Measurements from ENCODE around the gene KIF21A. TPM values are rescaled to one million over a fixed set of nuclear protein-coding genes. Genes with fewer than 3 reads are reported as not detected.

Gene KIF21A
- total RNA-seq, 1 donor from 2014 or later, result 12.2 TPM

DNA sequence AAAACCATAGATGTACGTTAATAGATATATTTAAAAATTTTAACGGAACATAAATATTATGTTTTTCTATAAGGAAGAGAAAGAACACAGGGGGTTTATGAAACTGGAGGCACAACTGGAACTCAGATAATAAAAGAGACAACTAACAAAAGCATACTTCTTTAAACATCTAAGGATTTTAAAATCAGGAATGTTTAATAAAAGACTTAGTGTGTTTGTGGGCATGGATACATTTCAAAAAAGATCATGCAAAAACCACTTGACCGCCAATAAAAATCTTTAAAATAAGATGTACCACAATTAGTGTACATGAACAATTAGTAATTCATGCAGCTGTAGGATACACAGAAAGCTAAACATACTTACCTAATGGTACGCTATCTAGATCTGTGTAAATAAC, 113.0 kb downstream of the KIF21A start:
- H3K4me1 ChIP-seq, result no peaks in the 10 kb centered on the region
- no peaks in the 10 kb centered on the region for H3K36me3 ChIP-seq
- H3K9me3 ChIP-seq, result no peaks in the 10 kb centered on the region
- intact Hi-C loops (cut with DNase I), result no loop called here
- no peaks in the 10 kb centered on the region for H3K27me3 ChIP-seq
- no peak overlapping the region for H3K4me3 ChIP-seq
- TF ChIP-seq, protein P1, sequence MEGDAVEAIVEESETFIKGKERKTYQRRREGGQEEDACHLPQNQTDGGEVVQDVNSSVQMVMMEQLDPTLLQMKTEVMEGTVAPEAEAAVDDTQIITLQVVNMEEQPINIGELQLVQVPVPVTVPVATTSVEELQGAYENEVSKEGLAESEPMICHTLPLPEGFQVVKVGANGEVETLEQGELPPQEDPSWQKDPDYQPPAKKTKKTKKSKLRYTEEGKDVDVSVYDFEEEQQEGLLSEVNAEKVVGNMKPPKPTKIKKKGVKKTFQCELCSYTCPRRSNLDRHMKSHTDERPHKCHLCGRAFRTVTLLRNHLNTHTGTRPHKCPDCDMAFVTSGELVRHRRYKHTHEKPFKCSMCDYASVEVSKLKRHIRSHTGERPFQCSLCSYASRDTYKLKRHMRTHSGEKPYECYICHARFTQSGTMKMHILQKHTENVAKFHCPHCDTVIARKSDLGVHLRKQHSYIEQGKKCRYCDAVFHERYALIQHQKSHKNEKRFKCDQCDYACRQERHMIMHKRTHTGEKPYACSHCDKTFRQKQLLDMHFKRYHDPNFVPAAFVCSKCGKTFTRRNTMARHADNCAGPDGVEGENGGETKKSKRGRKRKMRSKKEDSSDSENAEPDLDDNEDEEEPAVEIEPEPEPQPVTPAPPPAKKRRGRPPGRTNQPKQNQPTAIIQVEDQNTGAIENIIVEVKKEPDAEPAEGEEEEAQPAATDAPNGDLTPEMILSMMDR (IDR thresholded peaks at IDR 0.05), result no peak
- no peak for ATAC-seq
- H3K27ac ChIP-seq, result no peak overlapping the region
- no peak for DNase-seq

DNA sequence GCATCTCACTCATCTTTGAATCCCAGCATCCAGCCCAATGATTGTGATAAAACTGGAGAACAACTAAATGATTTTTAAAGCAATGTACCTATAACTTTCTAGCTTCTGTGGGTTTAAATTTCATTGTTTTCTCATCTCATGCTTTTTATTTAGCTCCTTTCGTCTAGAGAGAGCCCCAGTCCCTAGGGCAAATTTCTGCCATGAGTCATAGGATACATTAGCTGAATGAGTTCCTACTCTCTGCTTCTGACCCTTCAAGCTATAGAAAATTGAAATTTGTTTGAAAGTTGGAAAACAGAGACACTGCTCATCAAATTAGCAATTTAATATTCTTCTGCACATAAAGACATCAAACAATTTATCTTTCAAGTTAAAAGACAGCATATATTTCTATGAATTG, 113.9 kb downstream of the KIF21A start:
- ATAC-seq, result no peak
- DNase-seq, result no peak
- H3K27me3 ChIP-seq, result no peaks in the 10 kb centered on the region
- TF ChIP-seq, protein P1 (IDR thresholded peaks at IDR 0.05), result no peak
- H3K27ac ChIP-seq, result no peak overlapping the region
- no peaks in the 10 kb centered on the region for H3K9me3 ChIP-seq
- H3K36me3 ChIP-seq, result no peaks in the 10 kb centered on the region
- intact Hi-C loops (cut with DNase I), result no loop called here
- no peaks in the 10 kb centered on the region for H3K4me1 ChIP-seq
- no peak overlapping the region for H3K4me3 ChIP-seq

DNA sequence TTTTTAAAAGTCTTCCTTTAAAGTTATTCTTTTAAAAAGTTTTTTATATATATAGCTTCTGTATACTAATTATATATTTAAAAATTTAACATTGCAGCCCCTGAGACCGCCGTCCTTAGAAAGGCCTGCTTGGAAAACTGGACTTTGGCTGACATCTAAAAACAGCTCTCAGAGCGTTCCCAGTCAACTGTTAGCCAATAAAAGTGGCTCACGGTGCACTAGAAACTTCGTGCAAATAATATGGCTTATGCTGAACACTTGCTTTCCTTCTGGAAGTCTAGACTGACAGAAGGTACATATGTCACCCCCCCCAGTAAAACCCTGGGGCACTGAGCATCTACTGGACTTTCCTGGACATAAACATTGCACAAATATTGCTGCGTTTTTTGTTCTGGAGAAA, 115.0 kb downstream of the KIF21A start:
- Histone ChIP-seq H3K9me3 (no peaks in the 10 kb centered on the region), H3K27ac (no peak overlapping the region), H3K4me1 (no peaks in the 10 kb centered on the region), H3K36me3 (no peaks in the 10 kb centered on the region), H3K27me3 (no peaks in the 10 kb centered on the region), H3K4me3 (no peak overlapping the region)
- no peak for ATAC-seq
- intact Hi-C loops (cut with DNase I), result no loop called here
- TF ChIP-seq, protein P1 (IDR thresholded peaks at IDR 0.05), result no peak
- DNase-seq, result no peak

DNA sequence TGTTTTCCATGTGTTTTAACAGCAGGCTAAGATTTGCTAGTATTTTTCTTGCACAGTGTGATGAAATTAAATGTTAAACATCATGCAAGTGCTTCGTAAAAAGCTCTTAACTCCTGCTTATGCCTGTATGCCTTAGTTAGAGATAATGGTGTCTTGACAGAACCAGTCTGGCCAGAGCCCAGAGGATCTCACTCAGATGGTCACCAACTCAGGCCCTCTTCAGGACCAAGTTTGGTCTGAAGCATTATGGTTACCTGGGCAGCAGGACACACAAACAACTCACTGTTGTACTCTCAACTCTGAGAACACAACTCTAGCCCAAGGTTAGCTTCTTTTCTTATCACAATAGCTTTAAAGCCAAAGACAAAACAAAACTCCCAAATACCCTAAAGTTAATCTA, 115.4 kb downstream of the KIF21A start:
- Histone ChIP-seq H3K9me3 (no peaks in the 10 kb centered on the region), H3K27me3 (no peaks in the 10 kb centered on the region), H3K4me3 (no peak overlapping the region), H3K36me3 (no peaks in the 10 kb centered on the region), H3K4me1 (no peaks in the 10 kb centered on the region), H3K27ac (no peak overlapping the region)
- DNase-seq (no peak), ATAC-seq (no peak)
- intact Hi-C loops (cut with DNase I), result no loop called here
- TF ChIP-seq, protein P1 (IDR thresholded peaks at IDR 0.05), result no peak

DNA sequence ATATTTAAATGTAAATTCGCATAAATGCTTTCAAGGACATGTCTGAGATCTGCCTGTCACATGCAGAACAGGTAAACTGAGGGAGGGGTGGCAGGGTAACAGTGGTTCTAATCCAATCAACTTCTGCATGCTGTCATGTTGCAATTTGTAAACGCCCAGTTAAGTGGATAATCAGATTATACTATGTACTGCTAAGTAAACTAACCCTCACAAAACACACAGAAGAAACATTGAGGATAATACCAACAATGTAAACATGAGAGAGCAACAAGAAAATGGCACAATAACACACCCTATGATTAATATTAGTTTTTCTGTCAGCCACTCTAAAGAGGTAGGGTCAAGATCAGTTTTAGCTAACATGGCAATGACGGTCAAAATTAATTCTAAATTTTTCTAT, 123.7 kb downstream of the KIF21A start:
- ATAC-seq (no peak), DNase-seq (no peak)
- TF ChIP-seq, protein P1 (IDR thresholded peaks at IDR 0.05), result no peak
- H3K36me3 ChIP-seq, result no peaks in the 10 kb centered on the region
- H3K27ac ChIP-seq, result no peak overlapping the region
- H3K27me3 ChIP-seq, result no peaks in the 10 kb centered on the region
- intact Hi-C loops (cut with DNase I), result no loop called here
- H3K4me3 ChIP-seq, result no peak overlapping the region
- H3K9me3 ChIP-seq, result no peaks in the 10 kb centered on the region
- H3K4me1 ChIP-seq, result no peaks in the 10 kb centered on the region

DNA sequence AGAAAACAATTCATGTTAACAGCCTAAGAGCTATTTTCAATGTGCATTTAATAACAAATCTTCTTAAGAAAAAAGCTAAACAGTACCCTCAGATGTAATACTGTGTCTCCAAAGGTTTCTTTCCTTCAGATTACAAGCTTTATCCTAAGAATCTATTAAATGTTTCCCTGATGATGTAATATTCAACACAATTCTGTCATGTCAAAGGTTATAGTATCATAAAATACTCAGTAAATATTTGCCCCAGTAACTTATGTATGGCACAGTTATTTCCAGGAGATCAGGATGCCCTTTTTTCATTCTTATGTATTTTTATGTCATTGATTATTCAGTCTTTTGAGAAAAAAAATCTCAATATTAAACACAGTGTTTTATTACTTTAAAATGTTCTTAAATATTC, 128.4 kb downstream of the KIF21A start:
- intact Hi-C loops (cut with DNase I), result no loop called here
- ATAC-seq (no peak), DNase-seq (no peak)
- Histone ChIP-seq H3K9me3 (no peaks in the 10 kb centered on the region), H3K4me3 (no peak overlapping the region), H3K36me3 (no peaks in the 10 kb centered on the region), H3K27ac (no peak overlapping the region), H3K4me1 (no peaks in the 10 kb centered on the region), H3K27me3 (no peaks in the 10 kb centered on the region)
- TF ChIP-seq, protein P1 (IDR thresholded peaks at IDR 0.05), result no peak

Data from upper lobe of right lung (tissue), 1 donor.